ENCODE results near the gene FBXL3. TPM values are rescaled to one million over a fixed set of nuclear protein-coding genes. Genes with fewer than 3 reads are reported as not detected.

The FBXL3 gene
- total RNA-seq, 1 experiment from 2014 or later = 16.7 TPM

GRCh38 chr13:77062097-77062496, 35.1 kb upstream of the FBXL3 start:
- Histone ChIP-seq H3K9ac (ENCODE audit: extremely low read depth, insufficient read length, low read length) (no peak overlapping the region), H3T11ph (ENCODE audit: low read length) (no peak overlapping the region), H3K27me3 (ENCODE audit: insufficient read depth, low read length) (no peaks in the 10 kb centered on the region), H3K9me3 (ENCODE audit: control insufficient read depth, low read depth, low read length) (no peaks in the 10 kb centered on the region), H3K4ac (ENCODE audit: low read depth, low read length) (no peak overlapping the region), H3K27ac (ENCODE audit: insufficient read length, low read depth, low read length) (no peak overlapping the region), H3K23ac (ENCODE audit: insufficient read length, low read depth, low read length) (no peak overlapping the region), H3K56ac (ENCODE audit: insufficient read length, low read depth, low read length) (no peak overlapping the region), H4K5ac (ENCODE audit: insufficient read length, low read depth, low read length) (no peak overlapping the region), H2BK12ac (ENCODE audit: insufficient read length, low read depth, low read length) (no peak overlapping the region), H3K79me1 (ENCODE audit: insufficient read depth, low read depth, low read length, poor library complexity, severe bottlenecking) (no peaks in the 10 kb centered on the region), H2BK15ac (ENCODE audit: low read depth, low read length) (no peak overlapping the region), H3K4me1 (ENCODE audit: insufficient read depth, low read length) (no peaks in the 10 kb centered on the region), H3K18ac (ENCODE audit: insufficient read length, low read depth, low read length) (no peak overlapping the region), H3K14ac (ENCODE audit: insufficient read depth, low read length) (no peak overlapping the region), H4K20me1 (ENCODE audit: control insufficient read depth, insufficient read depth, insufficient read length) (no peaks in the 10 kb centered on the region), H2BK5ac (ENCODE audit: insufficient read length, low read length) (no peak overlapping the region), H4K8ac (replicated peaks; ENCODE audit: insufficient read length, low read depth, low read length) (no peak overlapping the region), H2AFZ (ENCODE audit: low read length) (no peak overlapping the region), H2BK120ac (ENCODE audit: low read depth, low read length, poor library complexity, severe bottlenecking) (no peak overlapping the region), H2BK20ac (ENCODE audit: low read depth, low read length, poor library complexity, severe bottlenecking) (no peak overlapping the region), H4K91ac (ENCODE audit: insufficient read length, low read depth, low read length) (no peak overlapping the region), H3K4me2 (ENCODE audit: insufficient read depth, insufficient read length, low read length) (no peak overlapping the region), H2AK5ac (ENCODE audit: insufficient read length, low read length) (no peak overlapping the region), H3K79me2 (ENCODE audit: insufficient read depth, low read length) (no peaks in the 10 kb centered on the region), H3K23me2 (ENCODE audit: insufficient read length, low read depth, low read length, poor library complexity, severe bottlenecking) (no peaks in the 10 kb centered on the region)
- no peaks in the 10 kb centered on the region for H3K4me1 Mint-ChIP-seq
- peaks cover 0 to 21% (median 10%) of the 10 kb centered on the region in 3 experiments; a peak in 5 of 7 replicates for H3K36me3 Mint-ChIP-seq (ENCODE audit: insufficient read depth in 1 of 3, low read depth in 3 of 3)
- H3K9me3 Mint-ChIP-seq = no peaks in the 10 kb centered on the region
- H3K27ac Mint-ChIP-seq = no peak overlapping the region; a peak in 1 of 7 replicates
- no peak overlapping the region for H3K4me3 Mint-ChIP-seq
- TF ChIP-seq CTCF (conservative IDR thresholded peaks at IDR 0.05) = no peak
- no peak for DNase-seq
- no peaks in the 10 kb centered on the region for H3K27me3 Mint-ChIP-seq (ENCODE audit: low read depth)
- WGBS (ENCODE audit: extremely low coverage, insufficient read length, low lambda C conversion rate) = no CpG with 5 or more reads among the region's 1 CpG

Measured in H9 (cell line).